ENCODE data around the gene FBN1.

- no peak for TF ChIP-seq POLR2A (IDR thresholded peaks at IDR 0.05)
- TF ChIP-seq CTCF (IDR thresholded peaks at IDR 0.05) = no peak
Observed at GRCh38 chr15:48366584-48367312, 278.8 kb downstream of the FBN1 start.
